Cortex of kidney (tissue), 1 donor: ENCODE measurements around the gene ABLIM1.

Source experiments
- DNase-seq: peaks from one replicate; lab custom pipeline; 2025; lab: John Stamatoyannopoulos, UW

The ABLIM1 gene

DNA sequence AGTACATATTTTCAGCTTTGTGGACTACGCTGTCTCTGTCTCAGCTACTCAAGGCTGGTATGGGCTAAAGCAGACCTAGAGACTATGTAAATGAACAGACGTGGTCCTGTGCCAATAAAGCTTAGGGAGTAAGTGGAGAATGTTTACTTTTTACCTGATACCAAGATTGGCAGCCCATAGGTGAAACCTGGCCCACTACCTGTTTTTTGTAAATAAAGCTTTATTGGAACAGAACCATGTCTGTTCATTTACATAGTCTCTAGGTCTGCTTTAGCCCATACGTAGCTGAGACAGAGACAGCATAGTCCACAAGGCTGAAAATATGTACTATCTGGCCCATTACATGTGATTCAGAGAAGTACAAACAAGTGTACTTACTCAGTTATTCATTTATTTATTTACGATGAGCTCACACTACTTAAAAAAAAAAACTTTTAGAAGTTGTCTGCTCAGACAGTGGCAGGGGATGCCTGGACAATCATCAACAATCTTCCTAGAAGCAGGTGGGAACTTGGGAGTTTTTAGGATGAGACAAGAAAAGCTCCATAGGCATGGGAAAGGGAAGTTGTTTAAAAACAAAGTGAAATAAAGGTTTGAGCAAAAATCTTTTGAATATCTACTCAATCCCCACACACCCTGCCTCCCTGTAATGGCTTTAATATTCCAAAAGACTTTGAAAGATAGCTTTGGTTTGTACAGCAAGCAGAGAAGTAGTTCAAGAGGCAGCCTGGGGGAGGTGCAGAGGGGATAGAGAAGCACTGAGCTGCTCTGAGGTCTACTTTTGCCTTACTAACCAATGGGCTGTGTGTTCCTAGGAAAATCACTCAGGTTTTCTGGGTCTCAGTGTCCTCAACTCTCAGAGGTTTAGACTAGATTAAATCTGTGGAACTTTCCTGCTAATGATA lies 139.4 kb downstream of the ABLIM1 start:
- DNase-seq: no peak

DNA sequence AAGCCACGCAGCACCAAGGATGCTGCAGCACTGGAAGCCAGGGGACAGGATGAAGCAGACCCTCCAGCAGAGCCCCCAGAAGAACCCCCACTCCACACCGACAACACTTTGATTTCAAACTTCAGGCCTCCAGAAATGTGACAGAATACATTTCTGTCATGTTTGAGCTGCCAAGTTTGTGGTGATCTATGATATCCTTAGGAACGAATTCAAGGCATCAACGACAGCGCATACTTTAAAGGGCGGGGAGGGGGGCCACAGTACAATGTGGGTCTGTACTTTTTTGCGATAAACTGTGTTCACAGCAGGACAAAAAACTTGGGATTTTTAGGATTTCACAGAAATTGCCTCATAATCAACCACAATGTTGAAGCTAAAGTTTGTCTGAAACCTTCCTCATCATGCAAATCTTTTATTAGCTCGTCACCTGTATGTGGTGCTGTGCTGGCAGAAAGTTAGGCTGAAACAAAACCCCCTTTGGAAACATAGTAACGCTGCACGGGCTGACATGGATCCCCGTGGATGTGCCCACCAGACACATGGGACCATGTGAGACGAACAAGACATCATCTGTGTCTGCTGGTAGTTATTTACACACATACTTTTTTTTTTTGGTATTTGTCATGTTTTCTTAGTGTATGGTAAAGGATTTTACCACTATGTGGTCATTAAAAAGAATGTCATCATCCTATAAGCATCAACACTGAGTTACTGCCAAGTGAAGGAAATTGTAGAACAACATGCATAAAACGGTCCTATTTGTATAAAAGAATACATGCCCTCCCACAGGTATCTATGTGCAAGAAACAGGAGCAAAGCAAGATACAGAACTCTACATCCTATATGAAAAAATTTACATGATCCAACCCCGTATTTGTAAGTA lies 140.5 kb downstream of the ABLIM1 start:
- no peak for DNase-seq

DNA sequence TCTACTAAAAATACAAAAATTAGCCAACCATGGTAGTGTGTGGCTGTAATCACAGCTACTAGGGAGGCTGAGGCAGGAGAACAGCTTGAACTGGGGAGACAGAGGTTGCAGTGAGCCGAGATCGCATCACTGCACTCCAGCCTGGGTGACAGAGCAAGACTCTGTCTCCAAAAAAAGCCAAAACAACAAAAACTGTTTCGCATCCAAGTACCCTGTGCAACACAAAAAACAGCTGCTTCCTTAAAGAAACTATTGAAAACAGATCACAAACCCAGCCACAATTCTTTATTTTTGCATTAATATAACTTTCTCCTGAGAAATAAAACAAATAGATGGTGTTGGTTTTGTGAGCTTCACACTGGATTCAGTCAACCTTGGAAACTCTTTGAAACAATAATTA lies 141.7 kb downstream of the ABLIM1 start:
- DNase-seq: no peak

DNA sequence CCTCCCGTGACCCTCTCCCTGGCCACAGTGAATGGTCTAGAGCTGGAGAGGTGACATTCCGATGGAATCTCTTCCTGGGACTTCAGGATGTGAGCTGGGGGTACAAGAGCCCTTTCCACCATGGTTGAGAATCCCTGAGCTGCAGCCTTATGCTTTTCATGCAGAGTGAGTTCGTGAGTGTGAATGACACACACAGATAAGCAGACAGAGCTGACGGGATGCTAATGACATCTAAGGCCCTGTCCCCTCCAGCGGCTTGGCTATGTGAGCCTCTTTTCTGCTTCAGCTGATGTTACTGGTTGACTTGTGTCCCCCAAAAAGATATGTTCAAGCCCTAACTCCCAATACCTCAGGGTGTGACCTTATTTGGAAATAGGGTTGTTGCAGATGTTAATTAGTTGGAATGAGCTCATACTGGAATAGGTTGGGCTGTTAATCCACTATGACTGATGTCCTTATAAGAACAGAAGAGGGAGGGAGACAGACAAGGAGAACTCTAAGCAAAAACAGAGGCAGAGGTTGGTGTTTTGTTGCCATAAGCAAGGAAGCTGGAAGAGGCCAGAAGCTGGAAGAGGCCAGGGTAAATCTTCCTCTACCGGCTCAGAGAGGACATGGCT lies 142.7 kb downstream of the ABLIM1 start:
- DNase-seq: no peak

DNA sequence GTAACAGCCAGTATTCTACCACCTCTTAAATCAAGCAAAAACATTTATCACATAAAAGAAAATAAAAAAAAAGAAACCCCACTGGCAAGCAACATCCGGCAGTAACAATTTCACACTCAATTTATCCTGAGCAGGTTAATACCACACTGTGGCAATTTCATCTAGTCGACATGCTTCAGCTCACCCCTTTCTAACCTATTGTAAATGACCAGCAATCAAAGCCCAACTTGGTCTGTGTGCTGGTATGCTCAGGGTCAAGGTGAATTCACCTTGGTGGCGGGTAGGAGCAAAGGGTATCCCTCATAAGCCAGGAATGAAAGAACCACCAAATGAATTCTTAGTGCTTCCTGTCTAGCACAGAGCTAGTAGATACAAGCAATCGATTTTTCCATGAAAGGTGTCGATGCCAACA lies 144.7 kb downstream of the ABLIM1 start:
- DNase-seq: no peak

DNA sequence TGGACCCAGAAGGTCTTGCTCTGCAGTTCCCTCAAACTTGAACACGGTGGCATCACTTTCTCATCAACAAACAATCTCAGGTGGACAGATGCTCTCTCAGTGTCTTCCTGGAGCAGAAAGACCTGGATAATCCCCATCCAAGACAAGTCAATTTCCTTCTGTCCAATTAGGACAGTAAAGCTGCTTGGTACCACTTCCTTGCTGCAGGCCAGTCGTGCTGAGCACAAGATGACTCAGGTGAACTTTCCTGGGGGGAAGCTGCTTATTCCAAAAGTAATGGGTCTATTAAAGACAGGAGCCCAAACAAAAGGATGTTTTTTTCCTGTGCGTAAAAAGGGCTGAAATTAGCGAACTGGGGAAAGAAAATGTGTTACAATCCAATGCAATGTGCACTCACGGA lies 146.2 kb downstream of the ABLIM1 start:
- no peak for DNase-seq

DNA sequence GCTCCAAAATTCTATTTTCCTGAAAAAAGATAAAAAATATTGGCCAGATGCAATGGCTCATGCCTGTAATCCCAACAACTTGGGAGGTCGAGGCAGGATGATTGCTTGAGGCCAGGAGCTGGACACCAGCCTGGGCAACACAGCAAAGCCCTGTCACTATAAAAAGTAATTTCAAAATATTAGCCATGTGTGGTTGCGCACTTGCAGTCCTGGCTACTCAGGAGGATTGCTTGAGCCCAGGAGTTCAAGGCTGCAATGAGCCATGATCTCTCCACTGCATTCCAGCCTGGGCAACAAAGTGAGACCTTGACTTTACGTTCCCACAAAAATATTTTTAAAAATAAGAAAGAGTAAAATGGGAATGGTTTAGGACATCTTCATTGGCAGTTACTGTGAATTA lies 149.7 kb downstream of the ABLIM1 start:
- DNase-seq: no peak

DNA sequence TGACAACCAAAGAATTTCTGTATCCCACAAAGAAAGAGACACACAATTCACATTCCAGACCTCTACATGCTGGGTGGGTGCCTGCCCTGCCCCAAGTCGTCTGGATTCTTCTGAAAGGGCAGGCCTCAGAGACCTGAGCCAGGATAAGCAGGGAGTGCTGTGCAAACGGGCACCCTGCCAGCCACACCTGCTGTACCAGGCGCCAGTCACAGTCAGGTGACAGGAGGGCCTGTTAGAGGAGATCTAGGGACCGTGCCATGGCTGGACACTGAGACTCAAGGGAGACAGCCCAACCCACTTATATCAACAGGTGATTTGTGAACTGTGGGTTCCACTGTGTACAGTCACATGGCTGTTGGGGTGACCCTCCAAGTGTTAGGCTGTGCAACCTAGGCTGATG lies 150.6 kb downstream of the ABLIM1 start:
- no peak for DNase-seq

DNA sequence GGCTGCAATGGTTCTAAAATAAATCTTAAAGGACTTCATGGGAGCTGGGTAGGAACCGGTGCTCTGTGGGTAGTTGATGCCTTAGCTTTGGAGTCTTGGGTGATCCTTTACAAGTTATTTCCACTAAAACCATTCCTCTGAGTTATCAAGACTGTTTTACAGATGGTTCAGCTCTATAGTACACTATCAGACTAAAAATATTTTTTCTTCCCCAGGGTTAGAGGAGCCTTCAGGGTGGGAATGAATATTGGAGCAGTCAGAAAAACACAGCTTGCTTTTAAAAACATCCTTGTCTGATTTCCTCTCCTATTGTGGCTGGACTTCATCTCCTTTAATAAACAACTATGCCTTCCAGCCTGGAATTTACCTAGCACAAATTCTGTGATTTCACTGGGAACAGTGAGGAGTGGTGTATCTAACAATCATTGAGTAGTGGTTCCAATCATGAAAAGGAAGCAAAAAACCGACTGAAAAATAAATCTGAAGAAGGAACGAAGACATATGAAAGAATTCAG lies 151.1 kb downstream of the ABLIM1 start:
- DNase-seq: no peak

DNA sequence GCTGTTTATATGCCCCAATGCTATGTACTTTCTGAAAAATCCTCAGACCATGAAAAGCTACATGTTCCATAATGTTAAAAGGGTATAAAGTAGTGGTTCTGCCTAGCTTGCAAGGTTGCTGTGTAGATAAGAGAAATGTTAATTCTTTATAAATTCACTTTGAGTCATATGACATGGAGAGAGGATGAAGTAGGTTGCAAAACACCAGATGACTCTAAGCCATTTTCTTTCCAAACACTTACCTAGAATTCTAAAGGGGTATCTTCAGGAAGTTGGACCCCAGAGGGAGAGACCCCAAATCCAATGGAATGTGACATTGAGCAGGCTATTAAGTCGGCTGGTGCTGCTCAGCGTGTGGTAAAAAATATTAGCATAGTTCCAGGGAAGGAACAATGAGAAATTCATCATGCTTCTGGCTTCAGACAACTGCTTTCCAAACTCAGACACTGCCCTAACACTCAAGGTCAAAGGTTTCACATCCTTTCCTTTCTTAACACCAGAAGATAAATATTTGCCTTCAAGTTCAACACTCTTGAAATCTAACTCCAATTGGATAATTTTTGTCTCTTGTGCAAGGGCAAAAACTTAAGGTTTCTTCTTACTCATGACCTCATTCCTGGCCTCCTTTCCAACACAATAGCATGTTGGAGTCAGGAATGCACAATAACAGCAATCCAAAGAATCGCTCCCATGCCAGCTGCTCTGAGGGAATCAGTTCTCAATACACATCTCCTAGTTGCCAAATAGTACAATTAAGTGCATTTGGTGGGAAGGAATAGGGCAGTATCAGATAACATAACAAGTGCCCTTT lies 153.1 kb downstream of the ABLIM1 start:
- DNase-seq: no peak

DNA sequence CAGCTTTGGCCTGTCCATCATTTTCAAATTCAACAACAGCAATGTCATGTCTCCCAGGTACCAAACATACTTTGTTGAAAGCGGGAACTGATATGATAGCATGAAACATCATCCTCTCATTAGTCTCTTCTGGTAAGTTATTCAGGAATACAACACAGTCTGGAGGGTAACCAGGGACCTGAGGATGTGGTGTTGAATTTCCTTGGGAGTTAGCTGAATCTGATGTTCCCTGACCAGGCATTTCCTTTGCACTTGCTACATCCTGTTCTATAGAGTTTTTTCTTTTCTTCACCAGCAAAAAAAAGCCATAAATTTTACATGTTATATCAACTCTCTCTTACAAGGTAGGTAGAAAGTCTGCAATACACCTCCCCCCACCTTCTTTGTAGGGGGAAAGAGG lies 156.0 kb downstream of the ABLIM1 start:
- DNase-seq: no peak

DNA sequence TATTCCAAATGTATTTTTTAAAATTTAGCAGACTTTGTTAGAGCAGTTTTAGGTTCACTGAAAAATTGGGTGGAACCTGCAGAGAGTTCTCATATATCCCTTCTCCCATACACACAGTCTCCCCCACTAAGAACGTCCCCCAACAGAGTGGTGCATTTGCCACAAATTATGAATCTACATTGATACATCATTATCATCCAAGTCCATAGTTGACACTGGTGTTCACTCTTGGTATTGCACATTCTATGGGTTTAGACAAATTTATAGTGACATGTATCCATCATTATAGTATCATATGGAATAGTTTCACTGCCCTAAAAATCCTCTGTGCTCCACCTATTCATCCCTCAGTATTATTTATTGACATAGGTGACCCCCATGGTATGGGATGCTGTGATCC lies 156.4 kb downstream of the ABLIM1 start:
- no peak for DNase-seq

DNA sequence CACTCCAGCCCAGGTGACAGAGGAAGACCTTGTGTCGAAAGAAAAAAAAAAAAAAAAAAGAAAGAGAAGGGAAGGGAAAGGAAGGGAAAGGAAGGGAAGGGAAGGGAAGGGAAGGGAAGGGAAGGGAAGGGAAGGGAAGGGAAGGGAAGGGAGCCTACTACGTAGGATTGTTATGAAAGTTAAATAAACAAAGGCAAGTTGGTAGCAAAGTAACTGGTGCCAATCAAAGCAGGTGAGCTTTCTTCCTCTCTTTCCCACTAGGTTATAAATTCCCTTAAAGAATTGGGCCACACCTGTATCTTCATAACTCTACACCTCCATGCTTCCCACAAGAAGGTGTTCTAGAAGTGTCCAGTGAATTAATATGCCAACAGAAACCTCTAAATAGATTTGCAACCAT lies 157.4 kb downstream of the ABLIM1 start:
- DNase-seq: no peak

DNA sequence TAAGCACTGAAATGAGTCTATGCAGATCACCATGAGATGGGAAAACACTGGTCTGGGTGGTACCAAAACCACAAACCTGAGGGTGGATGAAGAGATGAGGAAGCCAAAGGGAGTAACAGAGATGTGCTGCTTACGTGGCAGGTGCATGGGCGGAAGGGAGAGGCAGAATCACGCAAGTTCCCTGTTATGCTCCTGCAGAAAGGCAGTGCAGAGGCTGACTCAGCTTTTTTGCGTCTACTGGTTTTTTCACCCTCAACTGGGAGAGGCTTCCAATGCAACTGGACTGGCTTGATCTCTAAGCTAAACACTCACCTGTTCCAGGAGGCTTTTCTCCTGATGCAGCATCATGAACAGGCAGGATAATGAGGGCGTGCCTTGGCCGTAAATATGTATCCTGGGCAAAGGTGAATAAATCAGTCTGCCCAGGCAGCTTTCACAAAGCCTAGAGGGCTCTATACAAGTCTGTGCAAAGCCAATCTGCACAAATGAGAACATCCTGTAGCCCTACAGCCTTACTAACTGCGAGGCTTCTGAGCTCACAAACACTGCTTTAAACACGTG lies 158.4 kb downstream of the ABLIM1 start:
- DNase-seq: no peak

DNA sequence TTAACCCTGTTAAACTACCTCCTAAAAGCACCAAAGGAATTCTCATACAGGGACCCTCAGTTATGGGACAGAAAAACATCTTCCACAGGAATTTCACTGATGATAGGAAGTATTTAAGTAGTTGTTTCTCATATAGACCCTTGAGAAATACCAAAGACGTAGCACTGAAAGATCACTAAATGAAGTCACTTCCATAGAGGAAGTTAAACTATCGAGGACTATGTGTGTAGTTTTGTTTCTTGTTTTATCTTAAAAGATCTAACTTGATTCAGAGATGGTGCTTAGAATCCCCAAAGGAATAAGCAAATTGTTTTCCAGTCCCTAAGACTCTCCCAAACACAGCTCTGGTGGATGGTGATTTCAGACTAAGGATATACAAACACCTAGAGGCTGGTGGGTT lies 159.0 kb downstream of the ABLIM1 start:
- DNase-seq: no peak

DNA sequence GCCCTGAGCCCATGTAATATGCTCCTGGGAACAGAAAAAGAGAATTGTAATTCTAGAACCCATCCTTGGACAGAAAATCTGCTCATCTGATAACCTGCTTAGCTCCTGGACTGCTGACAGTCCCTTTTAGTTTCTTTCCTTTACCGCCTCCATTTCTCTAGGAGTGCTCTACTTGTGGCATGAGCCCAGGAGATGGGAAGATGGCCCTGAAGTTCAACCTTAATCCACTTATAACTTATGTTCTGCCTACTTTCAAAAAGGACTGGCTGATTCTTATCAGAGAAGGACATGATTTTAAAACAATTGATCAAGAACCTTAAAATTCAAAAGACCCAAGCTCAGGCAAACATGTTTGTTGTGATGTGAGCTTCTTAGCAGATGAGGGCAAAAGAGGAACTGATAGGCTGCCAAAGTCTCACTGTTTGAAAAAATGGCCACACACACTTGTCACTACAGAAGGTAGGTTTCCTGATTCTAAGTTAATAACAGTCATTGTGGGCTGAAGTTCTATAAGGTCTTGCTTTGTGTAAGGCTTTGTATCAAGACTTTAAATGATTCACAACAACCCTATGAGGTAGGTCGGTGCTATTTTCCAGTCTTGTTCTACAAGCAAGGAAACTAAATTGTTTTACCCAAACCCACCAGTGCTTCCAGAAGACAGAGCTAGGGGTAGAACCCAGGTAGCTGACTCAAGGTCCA lies 159.5 kb downstream of the ABLIM1 start:
- DNase-seq: no peak

DNA sequence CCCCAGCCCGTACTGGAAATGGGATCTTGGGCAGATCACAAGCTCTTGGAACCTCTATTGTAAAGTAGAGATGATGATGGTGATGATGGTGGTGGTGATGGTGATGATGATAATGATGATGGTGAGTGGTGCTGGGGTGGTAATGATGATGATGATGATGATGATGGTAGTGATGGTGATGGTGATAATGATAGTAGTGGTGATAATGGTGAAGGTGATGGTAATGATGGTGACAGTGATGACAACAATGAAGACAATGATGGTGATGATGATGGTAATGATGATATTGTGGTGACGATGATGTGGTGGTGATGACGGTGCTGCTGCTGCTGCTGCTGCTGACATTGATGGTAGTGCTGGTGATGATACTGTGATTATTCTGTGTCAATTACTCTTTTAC lies 162.8 kb downstream of the ABLIM1 start:
- no peak for DNase-seq

DNA sequence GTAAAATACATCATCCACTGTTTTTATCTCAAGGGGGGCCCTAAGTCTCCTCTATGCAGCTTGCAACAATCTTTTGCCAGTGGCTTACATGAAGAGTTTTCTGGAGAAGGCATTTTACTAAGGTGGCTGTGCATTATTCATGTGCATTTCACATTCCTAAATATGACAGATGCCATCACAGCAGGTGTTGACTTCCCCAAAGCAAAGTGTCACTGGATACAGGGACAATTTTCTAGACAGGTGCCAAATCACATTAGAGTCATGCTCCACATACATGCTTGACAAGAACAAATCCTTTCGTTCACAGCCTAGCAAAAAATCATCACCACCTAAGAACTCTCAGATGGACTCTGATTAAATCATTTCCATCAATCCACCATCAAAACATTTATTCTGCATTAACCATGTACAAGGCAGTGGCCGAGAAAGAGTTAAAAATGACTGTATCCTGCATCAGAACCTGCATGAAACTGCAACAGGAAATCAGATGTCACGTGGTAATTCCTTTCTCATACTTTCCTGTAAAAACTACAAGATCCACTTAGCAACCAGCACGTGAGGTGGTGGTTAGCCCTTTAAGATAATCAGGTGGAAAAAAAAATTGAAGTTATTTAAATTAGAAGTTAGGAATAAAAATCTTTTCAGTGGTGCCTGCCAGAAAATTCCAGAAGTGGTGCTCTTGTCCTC lies 165.6 kb downstream of the ABLIM1 start:
- DNase-seq: no peak

DNA sequence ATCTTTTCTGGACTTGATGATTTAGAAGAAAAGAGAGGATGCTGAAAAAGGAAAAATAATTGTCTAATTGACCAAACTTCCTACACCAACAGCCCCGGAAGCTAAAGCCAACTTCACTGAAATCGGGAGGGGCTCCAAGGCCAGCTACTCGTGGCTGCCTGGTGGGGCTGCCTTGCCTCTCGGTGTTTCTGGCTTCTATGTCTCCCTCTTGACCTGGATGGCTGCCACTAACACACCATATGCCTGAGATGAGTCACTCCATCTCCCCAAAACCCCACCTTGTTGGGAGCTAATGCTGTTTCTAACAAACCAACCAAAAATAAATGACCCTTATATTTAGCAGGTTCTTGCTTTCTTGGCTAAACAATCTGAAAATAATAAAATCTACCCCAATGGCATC lies 166.1 kb downstream of the ABLIM1 start:
- no peak for DNase-seq

DNA sequence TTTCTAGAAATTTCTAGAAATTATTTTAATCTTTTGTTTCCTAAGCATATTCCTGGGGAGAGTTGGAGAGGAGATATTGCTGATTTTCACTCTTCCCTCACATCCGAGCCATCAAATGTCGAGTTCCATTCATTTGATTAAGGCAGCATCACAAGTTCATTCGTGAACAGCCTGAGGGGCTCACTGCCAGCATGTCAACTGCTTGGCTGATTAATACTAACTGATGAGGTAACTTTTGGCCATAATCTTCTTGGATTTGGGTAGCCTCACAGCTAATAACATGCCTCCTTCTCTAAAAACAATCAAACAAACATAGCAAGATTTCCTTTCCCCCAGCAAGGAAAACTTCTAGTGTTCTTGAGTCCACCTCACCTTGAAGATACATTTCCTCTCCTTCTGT lies 166.7 kb downstream of the ABLIM1 start:
- DNase-seq: no peak
